HG03354 (cell line): Measurements from ENCODE around the gene NR1H4.
"Not testable (repeated sequence)": the region's sequence is repeated elsewhere in the genome, so short reads cannot be mapped to it uniquely, and the experiment has no call there.

ENCODE experiments used
- ATAC-seq: cut with Tn5 transposase; IDR thresholded peaks from one replicate; pipeline ENCODE4 v1.9.1; 2021; ENCODE audit warnings: mild to moderate bottlenecking; ENCODE audit not compliant: unreplicated experiment, poor library complexity, severe bottlenecking

The NR1H4 gene

DNA sequence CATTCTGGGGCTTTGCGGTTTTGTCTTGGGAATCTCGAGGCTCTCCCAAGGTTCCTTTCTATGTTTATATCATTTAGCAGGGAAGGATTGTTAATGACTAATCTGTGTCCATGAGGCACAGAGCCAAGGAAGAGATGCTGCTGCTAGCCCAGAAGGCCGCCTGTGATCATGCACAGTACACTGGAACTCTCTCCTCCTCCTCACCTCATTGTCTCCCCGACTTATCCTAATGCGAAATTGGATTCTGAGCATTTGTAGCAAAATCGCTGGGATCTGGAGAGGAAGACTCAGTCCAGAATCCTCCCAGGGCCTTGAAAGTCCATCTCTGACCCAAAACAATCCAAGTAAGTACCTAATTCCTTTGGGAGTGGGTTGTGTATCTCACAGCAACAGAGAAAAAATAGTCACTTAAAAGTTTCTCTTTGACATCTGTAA, at the start of gene NR1H4:
Gene NR1H4 (plus strand): TSS at position 151 of the 435 bp plus-strand sequence. CDS start 19,458 bp downstream, outside the sequence.
- no peak for ATAC-seq

DNA sequence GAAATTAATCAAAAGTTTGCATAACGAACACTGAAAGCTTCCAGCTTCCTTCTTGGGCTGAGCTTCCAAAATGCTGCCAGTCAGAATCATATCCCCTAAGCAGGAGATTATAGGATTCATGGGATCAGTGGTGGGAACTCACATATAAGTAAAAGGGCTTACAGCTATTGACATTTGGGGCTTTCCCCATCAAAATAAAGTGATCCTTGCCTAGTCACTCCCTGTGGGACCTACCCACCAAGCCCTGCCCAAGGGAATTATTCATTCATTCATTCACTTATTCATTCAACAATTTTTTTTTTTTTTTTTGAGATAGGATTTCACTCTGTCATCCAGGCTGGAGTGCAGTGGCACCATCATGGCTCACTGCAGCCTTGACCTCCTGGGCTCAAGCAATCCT, 47.5 kb upstream of the NR1H4 start:
- no peak for ATAC-seq

DNA sequence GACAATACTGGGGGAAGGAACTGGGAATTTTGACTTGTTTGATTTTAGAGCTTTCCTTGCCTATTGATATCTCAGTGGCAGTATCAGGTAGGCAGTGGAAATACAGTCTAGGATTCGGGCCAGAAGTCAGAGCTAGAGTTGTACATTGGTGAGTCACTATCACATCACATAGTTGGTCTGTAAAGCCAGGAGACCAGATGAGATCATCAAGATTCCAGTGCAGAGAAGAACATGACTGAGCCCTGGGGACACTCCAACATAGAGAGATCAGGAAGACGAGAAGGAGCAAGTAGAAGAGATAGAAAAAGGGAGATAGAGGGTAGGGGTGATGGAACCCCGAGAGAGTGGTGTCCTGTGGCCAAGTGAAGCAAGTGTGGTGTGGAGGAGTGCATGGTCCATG, 46.6 kb upstream of the NR1H4 start:
- no peak for ATAC-seq

DNA sequence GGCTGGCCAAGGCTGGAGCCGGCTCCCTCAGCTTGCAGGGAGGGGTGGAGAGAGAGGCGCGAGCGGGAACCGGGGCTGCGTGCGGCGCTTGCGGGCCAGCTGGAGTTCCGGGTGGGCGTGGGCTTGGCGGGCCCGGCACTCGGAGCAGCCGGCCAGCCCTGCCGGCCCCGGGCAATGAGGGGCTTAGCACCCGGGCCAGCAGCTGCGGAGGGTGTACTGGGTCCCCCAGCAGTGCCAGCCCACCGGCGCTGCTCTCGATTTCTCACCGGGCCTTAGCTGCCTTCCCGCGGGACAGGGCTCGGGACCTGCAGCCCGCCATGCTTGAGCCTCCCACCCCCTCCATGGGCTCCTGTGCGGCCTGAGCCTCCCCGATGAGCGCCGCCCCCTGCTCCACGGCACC, 43.4 kb upstream of the NR1H4 start:
- ATAC-seq = not testable (repeated sequence)

DNA sequence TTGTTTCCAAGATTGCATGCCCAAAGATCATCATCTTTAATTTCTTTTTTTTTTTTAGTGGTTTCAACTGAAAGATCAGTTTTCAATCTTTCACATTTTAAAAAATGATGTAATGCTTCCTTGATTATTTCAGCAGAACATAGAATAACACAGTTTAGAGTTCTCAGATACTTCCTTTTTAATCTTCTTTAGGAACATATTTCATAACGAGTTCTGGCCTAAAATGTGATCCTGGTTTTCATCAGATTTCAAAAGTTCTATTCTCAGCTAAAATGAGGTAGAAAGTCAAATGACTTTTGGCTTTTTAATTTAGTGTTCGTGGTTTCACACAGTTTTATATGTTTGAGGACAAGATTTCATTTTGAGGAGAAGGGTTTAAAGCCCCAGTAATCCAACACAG, 40.0 kb upstream of the NR1H4 start:
- no peak for ATAC-seq

DNA sequence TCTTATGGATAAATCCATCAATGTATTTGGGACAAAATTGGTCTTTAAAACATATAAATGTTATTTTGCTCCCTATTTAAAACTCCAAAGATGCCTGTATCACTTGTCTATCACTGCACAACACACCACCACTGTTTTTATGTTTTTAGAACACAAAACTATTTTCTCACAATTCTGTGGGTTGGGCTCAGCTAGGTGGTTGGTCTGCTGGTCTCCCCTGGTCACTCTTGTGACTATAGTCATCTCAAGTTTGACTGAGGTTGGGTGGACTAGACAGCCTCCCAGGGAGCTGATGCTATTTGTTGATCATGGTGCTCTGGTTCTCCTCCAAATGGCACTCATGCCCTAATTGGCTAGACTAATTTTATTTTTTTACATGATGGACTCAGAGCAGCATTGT, 39.5 kb upstream of the NR1H4 start:
- ATAC-seq = no peak

DNA sequence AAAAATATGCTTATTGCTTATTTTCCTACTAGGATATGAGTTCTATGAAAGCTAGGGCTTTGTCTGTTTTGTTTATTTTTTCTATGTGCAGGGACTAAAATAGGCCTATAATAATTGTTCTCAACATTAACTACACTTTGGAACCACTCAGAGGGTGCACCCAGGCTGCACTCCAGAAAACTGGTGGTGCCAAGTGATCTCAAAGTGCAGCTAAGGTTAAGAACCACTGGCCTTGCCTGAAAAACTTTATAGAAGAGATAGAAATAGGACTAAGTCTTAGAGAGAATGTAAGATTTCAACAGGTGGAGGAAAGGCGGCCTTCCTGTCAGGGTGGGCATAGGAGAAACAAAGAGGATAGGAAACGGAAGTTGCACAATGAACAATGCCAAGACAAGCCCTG, 37.7 kb upstream of the NR1H4 start:
- no peak for ATAC-seq

DNA sequence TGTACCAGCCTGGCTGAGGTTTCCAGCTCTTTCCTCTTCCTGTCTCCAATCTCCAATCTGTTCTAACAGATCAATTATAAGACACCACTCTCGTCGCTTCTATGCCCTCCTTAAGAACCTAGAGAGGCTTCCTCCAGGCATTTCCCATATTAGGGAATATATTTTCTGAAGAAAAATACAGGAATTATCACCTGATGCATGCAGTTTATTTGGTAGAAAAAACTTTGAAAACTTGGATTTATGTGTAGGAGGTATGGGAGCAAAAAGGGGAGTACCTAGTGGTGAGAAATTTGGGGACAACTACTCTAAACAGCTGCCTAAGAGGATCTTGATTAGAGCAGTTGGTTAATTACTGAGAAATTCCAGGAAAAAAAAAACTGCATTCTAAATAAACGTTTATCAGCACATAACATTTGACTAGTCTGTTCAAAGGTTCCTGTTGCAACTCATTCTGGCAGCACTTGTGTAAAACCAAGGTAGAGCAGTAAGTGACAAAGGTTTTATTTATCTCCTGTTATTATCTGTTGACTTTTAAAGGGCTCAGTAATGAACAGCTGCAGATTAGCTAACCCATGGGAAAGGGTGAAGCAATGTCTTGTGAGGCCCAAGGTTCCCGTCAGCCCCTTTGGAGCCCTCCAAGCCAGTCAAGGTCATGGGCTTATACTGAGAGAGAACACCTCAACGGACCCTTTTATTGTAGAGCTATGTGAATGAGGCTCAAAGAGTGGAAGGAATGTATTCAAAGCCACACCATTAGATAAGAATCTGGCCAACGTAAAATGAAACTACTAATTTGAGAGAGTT, 36.4 kb upstream of the NR1H4 start:
- no peak for ATAC-seq

DNA sequence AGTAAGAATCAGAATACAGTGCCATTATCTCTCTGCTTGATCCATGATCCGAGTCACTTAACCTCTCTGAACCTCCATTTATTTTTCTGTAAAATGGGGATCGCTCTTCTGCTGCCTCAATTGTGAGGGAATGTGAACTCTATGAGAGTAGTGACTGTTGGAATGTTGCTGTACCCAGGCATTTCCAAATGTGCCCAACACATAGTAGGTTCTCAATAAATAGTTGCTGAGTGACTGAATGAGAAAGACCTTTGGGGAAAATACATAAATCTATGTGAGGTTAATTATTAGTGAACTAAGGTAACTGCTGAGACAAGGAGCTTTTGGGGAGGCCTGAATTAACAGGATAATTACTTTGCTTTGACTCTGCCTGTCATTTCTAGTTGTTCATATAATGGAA, 33.9 kb upstream of the NR1H4 start:
- no peak for ATAC-seq

DNA sequence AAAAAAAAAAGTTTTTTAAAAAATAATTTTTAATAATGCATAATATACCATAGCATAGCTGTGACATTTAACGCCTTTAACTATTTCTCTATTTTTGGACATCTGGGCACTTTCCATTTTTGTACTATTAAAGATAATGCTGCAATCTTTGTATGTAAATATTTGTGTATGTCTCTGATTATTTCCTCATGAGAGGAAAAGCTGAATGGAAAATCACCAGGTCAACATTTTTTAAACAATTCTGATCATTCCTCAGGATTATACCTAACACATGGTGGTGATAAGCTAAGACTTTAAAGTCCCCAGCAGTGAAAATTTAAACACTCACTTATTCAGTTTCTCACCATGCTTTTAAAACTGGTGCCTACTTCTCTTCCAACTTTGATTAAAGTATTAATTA, 31.3 kb upstream of the NR1H4 start:
- ATAC-seq = no peak

DNA sequence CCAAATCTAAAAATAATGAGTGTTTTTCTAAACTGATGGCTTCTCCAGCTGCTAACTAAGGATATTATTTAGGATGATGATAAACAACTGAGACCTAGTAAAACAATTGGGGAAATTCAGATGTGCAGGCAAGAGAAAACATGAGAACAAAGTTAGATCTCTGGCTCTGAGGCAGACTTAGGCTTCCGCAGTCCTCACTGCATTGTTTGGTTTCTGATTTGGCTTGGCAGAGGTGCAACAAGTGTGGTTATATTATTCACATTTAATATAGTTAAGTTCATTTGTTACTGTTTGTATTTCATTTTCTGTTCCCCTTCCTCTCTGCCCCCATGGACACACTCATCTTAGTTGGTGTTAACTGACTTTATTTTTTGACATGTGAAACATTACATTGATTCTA, 30.2 kb upstream of the NR1H4 start:
- no peak for ATAC-seq

DNA sequence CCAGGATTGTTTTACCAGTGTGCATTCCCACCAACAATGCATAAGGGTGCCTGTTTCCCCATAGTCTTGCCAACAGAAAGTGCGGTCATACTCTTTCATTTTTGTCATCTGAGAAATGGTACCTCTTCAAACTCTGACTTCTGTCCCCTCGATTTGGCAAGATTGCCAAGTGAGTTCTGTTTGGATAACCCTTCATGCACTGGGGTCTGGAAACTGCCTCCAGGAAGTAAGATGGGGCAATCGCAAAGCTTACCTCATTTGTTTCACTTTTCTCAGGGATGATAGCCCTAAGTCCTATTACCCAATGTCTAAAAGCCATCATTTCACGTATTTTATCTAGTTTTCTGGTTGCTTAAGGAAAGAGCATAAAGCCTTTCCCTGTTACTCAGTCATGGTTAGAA, 28.6 kb upstream of the NR1H4 start:
- ATAC-seq = no peak

DNA sequence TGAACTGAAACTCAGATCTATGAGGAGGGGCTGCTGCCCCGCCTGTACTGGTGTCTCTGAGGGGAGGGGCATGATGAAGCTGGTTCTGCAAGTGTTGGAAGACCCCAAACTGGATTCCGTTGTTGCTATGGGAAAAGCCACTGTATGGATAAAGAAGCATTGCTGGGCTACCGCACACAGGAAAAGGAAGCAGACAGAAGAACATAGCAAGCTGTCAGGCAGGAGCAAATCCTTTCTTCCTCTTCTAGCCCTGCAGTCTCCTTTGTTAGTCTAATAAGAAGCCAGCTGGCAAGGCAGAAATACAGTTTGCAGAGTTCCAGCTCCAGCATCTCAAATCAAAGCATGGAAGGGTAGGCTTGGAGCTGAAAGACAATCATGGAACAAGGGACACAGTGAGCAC, 26.3 kb upstream of the NR1H4 start:
- ATAC-seq = no peak

DNA sequence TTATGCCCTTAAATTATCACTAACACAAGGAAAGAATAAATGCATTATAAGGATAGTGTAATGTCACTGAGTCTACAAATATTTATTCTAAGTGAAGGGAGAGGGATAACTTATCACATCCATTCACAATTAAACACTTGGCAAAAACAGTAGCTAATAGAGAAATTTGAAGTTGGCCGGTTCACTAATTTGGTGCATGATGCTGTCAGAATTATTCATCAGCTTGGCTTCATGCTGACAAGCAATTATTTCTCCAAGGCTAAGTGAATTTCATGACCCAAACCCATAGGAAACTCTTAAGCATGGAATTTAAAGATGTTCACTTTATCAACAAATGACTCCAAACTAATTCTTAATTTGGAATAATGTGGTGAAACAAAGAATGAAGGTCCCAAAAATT, 25.0 kb upstream of the NR1H4 start:
- no peak for ATAC-seq

DNA sequence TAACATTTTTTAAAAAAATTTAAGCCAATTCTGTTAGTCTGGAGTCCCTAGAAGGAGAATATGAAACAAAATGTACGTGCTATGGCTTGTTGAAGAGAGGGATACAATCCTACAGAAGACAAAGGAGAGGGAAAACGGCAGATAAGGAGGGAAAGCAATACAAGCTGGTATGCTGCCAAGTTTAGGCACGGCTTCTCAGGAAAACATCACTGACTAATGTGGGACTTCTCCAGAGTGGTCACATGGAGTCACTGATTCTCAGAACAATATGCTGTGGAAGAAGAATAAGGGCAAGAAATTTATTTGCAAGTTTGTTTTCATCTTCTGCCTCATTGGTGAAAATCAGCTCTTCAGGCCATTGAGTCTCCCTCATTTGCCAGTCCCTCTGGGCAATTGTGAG, 22.9 kb upstream of the NR1H4 start:
- ATAC-seq = no peak

DNA sequence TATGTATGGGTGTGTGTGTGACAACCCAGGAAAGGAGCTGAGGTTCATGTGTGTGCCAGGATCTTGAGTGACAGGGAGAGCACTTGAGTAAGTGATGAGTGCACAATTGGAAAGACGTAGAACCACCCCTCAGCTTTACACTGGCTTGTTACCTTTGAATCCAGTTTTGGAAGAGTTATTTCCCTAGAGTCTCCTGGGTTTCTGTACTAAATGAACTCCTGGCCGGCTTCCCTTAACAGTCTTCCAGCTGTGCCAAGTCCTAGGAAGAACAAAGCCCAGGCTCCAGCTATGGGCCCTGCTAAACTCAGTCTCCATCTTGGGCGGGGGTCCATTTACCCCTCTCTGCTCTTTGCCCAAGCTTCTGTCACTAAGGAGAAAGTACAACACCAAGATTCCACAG, 19.7 kb upstream of the NR1H4 start:
- no peak for ATAC-seq

DNA sequence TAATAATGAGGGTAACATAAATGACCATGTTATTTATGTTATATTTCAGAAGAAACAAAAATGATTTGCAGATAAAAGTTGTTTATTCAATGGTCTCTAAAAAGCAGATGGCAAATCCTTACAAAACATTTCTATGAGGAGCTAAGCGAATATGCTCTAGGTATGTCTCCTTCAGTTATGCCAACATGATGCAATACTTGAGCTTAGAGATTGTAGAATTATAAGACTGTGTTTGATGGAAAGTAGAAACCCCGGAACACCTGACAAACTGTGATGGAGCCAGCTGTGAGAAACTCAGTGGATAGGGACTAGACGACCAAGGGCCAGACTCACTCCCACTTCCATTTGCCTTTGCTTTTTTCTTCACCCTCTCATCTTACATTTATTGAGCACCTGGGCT, 17.8 kb upstream of the NR1H4 start:
- no peak for ATAC-seq

DNA sequence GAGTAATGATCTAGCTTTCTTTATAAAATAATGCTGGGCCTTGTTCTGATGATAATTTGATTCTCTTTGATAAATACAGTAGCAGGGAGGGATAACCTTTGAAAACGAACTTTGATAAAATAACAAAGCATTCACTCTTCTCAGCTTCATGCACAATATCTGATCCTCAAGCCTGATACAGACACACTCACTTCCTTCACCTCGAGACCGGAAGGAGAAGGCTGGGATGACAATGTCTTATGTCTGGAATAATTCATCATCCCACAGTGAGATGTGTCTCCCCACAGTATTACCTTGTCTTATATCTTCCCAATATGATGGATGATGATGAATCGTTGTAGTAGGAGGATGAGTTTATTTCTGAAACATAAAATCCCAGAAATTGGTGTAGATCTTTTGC, 15.5 kb upstream of the NR1H4 start:
- no peak for ATAC-seq

DNA sequence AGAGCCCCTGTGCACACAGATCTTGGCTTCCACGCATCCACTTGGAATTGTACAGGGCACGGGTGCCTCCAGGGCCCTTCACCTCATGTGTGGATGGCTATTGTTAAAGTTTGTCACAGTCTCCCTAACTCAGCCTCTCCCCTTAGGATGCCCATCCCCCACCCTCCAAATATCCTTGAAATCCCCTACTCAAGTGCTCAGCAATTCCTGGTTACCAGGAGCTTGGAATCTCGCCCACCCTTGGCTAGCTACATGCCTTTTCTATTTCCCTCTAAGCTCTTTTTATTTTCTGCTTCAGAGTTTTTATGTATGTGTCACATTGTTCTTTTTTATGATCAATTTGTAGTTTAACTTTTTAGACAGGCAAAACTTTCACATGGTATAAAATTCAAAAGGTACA, 13.0 kb upstream of the NR1H4 start:
- ATAC-seq = no peak

DNA sequence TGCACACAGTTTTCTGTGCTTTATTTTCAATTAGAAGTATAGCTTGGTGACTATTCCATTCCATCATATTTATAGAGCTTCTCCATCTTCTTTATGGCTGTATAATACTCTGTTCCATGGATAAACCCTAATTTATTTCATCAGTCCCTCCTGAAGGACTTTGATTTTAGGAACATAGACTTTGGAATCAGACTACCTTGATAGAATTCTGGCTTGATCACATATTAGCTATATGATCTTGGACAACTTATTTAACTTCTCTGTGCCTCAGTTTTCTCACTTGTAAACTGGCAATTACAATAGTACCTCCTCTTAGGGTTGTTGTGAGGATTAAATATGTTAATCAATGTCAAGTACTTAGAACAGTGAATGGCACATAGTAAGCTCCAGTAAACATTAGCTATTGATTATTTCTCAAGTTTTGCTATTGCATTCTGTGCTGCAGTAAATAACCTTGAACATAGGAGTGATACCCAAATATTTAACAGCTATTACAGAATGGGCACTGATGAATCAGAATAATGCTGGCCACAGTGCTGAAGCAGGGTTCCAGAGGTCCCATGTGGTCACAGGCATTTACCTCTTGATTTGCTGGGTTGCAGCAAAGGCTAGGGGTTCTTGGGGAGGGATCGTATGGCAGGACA, 12.2 kb upstream of the NR1H4 start:
- no peak for ATAC-seq

DNA sequence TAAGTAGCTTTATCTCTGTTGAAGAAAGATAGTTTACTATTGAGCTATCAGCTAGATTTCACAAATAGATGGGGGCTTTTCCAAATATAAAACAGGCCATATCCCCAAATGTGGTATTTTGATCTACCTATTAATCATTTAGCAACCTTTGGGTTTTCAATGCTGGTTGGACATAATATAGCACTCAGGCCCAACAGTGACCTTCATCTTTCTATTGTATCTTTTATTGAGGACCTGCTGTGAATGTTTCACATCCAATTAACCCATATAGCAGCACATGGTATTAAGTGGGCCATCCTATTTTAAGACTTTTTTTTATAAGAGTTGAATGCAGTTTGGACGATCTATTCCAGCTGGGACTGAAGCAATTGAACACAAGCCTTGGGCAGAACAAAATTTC, 10.0 kb upstream of the NR1H4 start:
- no peak for ATAC-seq

DNA sequence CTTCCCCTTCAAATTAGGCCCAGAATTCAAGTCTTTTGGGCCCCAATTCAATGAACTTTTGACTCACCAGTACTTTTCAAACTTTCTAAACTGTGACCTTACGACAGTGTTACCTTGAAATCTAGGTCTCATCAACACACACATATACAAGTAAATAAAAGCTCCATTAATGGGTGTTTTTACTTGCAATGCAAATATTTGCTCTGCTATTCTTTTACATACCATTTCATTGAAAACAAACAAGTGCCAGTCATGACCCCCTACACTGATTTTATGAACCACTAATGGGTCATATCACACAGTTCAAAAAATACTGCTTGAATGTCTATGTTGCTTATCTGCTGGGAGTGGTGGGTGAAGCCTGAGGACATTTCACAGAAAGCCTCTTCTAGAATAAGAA, 9.1 kb upstream of the NR1H4 start:
- no peak for ATAC-seq
